Ovary (tissue), 9 donors: ENCODE results near the gene GALNT12. TPM values are rescaled to one million over a fixed set of nuclear protein-coding genes. Genes with fewer than 3 reads are reported as not detected.

ENCODE experiments used
- DNase-seq, 5 donors: peaks; one replicate each; pipeline ENCODE4 v3.0.0-alpha.2; 2019 to 2020
- H3K27ac ChIP-seq, 2 donors: fragments of 200-600 bp; one replicate each; pipeline versions ENCODE4 v1.5.1 to v1.8.0; 2019 to 2022
- H3K27me3 ChIP-seq: fragments of 200-600 bp; one replicate; pipeline ENCODE4 v1.8.0; 2022
- H3K36me3 ChIP-seq: fragments of 200-600 bp; sonication (generic); one replicate; pipeline ENCODE4 v1.5.1; 2019
- H3K4me1 ChIP-seq: one replicate; pipeline ENCODE4 v1.8.1; 2013; ENCODE audit warnings: mild to moderate bottlenecking, moderate library complexity; ENCODE audit not compliant: insufficient read depth
- H3K4me3 ChIP-seq: fragments of 200-600 bp; sonication (generic); one replicate; pipeline ENCODE4 v1.5.1; 2017
- H3K9me3 ChIP-seq, 2 donors: fragments of 200-600 bp in 1 of 2; sonication (generic) in 1 of 2; one replicate each; pipeline versions ENCODE4 v1.5.1 to v1.8.1; 2013 to 2019; ENCODE audit warnings: mild to moderate bottlenecking in 1 of 2, moderate library complexity in 1 of 2
- EP300 ChIP-seq: sonication (generic); formaldehyde crosslinking; IDR thresholded peaks from one replicate; pipeline ENCODE4 v1.6.1; 2017; ENCODE audit warnings: antibody characterized with exemption
- POLR2A ChIP-seq: fragments of 450-650 bp; IDR thresholded peaks from one replicate; pipeline ENCODE4 v1.6.1; 2017; ENCODE audit warnings: antibody characterized with exemption, mild to moderate bottlenecking, moderate library complexity
- WGBS, 3 donors: extraction: QIAGEN DNeasy Blood & Tissue Kit in 1 of 3; methylation state at CpG; one replicate each; pipeline versions ENCODE4 v1.1.5 to v1.1.7; 2013 to 2017; 5-methylcytosine and 5-hydroxymethylcytosine counted together
- intact Hi-C, 4 donors: fragments of 100-400 bp; cut with DNase I; formaldehyde crosslinking; loops; one replicate each; pipeline versions ENCODE4 v1.11.0 to v1.15.1; 2022 to 2023
- polyA plus RNA-seq, 2 donors: library from polyadenylated mRNA; stranded (reverse); fragments of 200-250 nt in 1 of 2; fragments of 350-450 nt in 1 of 2; fragmentation: Illumina TruSeq in 1 of 2; extraction: RNeasy Lipid Tissue Mini Kit (QIAGEN cat#74804) in 1 of 2; gene quantifications; one replicate each; pipeline ENCODE4 v1.2.3, GENCODE V29; 2013 to 2014
- total RNA-seq, 7 donors: library from RNA; depleted of rRNA in 2 of 7; stranded (reverse); fragments of >200 nt in 2 of 7; fragmentation: NEBNext Ultra II Directional in 3 of 7; extraction: Animal tissue kit (Norgen Biotek cat#: 25700) in 3 of 7; gene quantifications; one replicate each; pipeline versions ENCODE4 v1.1.0 to v1.2.4, GENCODE V29; 2016 to 2023
- TF ChIP-seq, protein P1 (sequence below), 3 donors: fragments of 450-650 bp in 2 of 3; fragments of 200-600 bp in 1 of 3; IDR thresholded peaks; one replicate each; pipeline versions ENCODE4 v1.5.1 to v1.8.0; 2016 to 2022; ENCODE audit warnings: antibody characterized with exemption in 3 of 3, mild to moderate bottlenecking in 1 of 3
- donor health status: DM: no; HTN: no; CAD: no; lungs with moderate emphysema.
- donor health status: DM: no; HTN: no; CAD: no.
- donor health status: Bipolar disorder and iron deficiency.
- donor health status: DM: yes; HTN: yes; CAD: no.
- donor health status: DM: no; HTN: no; CAD: no.
- donor health status: DM: yes; HTN: yes; CAD: no.

The GALNT12 gene
- total and polyA plus RNA-seq, 9 donors: 0.23 to 7.0 (median 1.4) TPM

DNA sequence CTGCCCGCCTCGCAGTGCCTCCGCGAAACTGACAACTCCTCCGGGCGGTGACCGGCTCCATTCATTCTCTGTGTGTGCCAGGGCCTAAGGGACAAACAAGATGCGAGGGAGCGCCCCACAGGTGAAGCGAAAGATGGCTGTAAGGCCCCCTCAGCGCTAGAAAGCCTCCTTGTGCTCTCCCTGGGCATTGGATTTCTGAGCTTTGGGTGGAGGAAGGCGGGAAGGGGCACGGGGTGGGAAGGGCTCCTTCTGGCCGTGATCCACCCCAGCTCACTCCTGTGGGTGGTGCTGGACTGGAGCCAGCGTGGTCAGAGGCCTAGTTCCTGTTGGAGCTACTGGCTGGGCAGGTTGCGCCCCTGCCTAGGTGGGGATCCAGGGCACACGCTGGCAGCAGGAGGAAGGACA lies 943 bp downstream of the GALNT12 start:
- Histone ChIP-seq H3K9me3 (no peaks in the 10 kb centered on the region), H3K36me3 (no peaks in the 10 kb centered on the region), H3K27ac (no peak overlapping the region), H3K4me3 (peak overlapping the region; percentile 42), H3K27me3 (no peaks in the 10 kb centered on the region), H3K4me1 (peaks cover 3% of the 10 kb centered on the region)
- no peak for TF ChIP-seq POLR2A
- TF ChIP-seq, protein P1, sequence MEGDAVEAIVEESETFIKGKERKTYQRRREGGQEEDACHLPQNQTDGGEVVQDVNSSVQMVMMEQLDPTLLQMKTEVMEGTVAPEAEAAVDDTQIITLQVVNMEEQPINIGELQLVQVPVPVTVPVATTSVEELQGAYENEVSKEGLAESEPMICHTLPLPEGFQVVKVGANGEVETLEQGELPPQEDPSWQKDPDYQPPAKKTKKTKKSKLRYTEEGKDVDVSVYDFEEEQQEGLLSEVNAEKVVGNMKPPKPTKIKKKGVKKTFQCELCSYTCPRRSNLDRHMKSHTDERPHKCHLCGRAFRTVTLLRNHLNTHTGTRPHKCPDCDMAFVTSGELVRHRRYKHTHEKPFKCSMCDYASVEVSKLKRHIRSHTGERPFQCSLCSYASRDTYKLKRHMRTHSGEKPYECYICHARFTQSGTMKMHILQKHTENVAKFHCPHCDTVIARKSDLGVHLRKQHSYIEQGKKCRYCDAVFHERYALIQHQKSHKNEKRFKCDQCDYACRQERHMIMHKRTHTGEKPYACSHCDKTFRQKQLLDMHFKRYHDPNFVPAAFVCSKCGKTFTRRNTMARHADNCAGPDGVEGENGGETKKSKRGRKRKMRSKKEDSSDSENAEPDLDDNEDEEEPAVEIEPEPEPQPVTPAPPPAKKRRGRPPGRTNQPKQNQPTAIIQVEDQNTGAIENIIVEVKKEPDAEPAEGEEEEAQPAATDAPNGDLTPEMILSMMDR (IDR thresholded peaks at IDR 0.05): no peak
- no peak for TF ChIP-seq EP300
- 38 to 43% (median 41%) methylated on average over 16 to 17 of the region's 17 CpGs for whole genome bisulfite sequencing, 3 donors
- intact Hi-C loops: no loop called here
- peak in 1 of 5 donors; percentile 45 for DNase-seq

DNA sequence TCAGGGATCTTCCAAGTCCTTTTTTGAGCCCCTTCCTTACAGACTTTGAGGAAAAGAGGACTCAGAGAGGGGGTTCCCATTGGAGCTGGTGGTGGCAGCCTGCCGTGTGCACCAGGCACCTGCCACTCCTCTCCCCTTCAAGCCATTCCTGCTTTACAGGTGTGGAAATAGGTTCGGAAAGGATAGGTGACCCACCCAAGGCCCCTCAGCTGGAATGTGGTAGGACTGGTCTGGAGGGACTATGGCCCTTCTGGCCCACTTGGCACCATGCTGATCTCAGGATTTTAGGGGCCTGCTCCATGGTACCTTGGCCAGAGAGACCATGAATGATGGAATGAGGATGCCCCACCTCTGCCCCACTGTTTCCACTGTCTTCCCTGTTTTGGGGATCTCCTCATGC lies 1.4 kb downstream of the GALNT12 start:
- Histone ChIP-seq H3K27ac (no peak overlapping the region), H3K36me3 (no peaks in the 10 kb centered on the region), H3K27me3 (no peaks in the 10 kb centered on the region), H3K9me3 (no peaks in the 10 kb centered on the region), H3K4me1 (peaks cover 3% of the 10 kb centered on the region), H3K4me3 (no peak overlapping the region)
- intact Hi-C loops: no loop called here
- no peak for DNase-seq
- no peak for TF ChIP-seq EP300
- TF ChIP-seq POLR2A: no peak
- TF ChIP-seq, protein P1 (IDR thresholded peaks at IDR 0.05): no peak
- WGBS, 3 donors: 84 to 90% (median 88%) methylated on average over 2 of the region's 2 CpGs

DNA sequence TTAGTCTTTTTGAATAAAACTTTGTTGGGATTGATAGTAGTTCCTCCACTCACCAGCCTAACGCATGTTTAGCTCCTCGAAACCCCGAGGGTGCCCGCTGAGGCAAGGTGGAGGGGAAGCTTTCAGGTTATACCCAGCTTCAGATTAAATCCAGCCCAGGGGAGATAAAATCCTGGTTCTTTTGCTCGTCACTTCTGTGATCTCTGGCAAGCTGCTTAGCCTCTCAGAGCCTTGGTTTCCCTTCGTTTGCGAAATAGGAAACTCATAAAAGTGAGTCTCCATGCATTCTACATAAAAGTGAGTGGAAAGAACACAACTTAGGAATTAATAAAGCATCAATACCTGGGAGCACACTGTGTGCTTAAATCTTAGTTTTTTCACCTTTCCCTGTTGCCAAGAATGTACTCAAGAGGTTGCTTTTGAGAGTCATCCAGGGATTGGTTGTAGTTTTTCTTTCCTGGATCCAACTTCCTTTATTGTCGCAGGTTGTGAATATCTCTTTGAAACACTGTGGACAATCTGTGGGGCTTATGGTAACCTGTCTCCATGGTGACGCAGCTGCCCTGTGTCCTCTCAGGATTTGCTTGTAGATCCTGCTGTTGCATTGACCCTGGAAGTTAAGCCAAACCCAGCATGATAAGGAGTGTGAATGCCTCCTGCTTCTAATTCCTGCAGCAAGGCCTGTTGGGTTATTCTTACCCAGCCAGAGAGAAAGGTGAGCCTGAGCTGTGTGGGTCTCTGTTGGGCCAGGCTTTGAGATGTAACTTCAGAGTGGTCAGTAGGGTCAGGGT lies 2.0 kb downstream of the GALNT12 start:
- H3K27ac ChIP-seq: no peak overlapping the region

DNA sequence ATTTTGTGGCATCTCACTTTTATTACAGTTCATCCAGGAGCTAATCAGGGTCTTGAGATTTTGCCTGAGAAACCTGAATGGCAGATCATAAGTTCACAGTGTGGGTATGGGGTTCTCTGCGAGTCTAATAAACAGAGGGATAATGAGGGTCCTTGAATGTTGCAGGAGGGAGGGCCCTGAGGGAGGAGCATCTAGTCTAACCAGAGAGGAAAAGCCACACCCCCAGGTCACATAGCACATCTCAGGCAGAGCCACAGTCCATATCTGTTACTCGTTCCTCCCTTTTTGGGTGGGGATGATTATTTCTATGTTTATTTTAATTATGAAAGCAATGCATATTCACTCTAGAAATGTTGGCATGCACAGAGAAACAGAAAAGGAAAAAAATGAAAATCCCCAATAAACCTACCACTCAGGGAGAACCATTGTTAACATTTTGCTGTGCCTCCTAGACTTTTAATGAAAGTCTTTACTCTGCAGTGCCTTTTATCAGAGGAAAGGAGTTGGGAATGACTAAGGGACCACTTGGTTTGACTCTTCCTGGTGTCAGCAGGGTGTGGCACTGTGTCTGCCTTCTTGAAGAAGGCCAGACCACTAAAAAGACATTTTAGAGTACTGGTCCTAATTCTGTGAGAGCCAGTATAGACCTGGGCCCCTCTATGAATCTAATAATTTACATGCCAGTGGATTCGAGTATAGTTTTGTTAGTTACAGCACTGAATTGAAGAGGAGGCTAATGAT lies 2.8 kb downstream of the GALNT12 start:
- no peaks in the 10 kb centered on the region for H3K27me3 ChIP-seq
- no peaks in the 10 kb centered on the region for H3K36me3 ChIP-seq
- H3K9me3 ChIP-seq: no peaks in the 10 kb centered on the region
- intact Hi-C loops: no loop called here
- WGBS, 3 donors: 55 to 62% (median 61%) methylated on average over 3 of the region's 3 CpGs
- H3K27ac ChIP-seq: no peak overlapping the region
- no peak for DNase-seq
- H3K4me1 ChIP-seq: peaks cover 3% of the 10 kb centered on the region
- TF ChIP-seq, protein P1 (IDR thresholded peaks at IDR 0.05): no peak
- no peak for TF ChIP-seq EP300
- no peak for TF ChIP-seq POLR2A
- no peak overlapping the region for H3K4me3 ChIP-seq

More for the DNA sequence above, 2.0 kb downstream of the GALNT12 start:
- 74 to 90% (median 79%) methylated on average over 9 of the region's 9 CpGs for WGBS, 3 donors
- Histone ChIP-seq H3K27me3 (no peaks in the 10 kb centered on the region), H3K4me1 (peaks cover 3% of the 10 kb centered on the region), H3K9me3 (no peaks in the 10 kb centered on the region), H3K4me3 (no peak overlapping the region), H3K36me3 (no peaks in the 10 kb centered on the region)
- no peak for TF ChIP-seq EP300
- TF ChIP-seq, protein P1 (IDR thresholded peaks at IDR 0.05): no peak
- TF ChIP-seq POLR2A: no peak
- intact Hi-C loops: no loop called here
- DNase-seq: no peak
